CD4-positive, alpha-beta memory T cell (primary cell): Measurements from ENCODE around the gene LRRC8E. TPM values are rescaled to one million over a fixed set of nuclear protein-coding genes. Genes with fewer than 3 reads are reported as not detected.

Experiments
- CTCF ChIA-PET: fragments of 350-600 bp; sonication (Branson Sonifier 250); formaldehyde crosslinking; loops from one replicate; lab custom pipeline; 2021; ENCODE audit warnings: inconsistent platforms; ENCODE audit not compliant: partially characterized antibody; lab: Charles Lee
- POLR2A ChIA-PET: fragments of 350-600 bp; sonication (Branson Sonifier 250); formaldehyde crosslinking; loops from one replicate; lab custom pipeline; 2021; ENCODE audit not compliant: partially characterized antibody; lab: Charles Lee
- DNase-seq, 5 donors: peaks; one replicate each; pipeline versions ENCODE4 v3.0.0 to v3.0.0-alpha.2; 2020 to 2022; ENCODE audit warnings: mixed read lengths in 1 of 5
- H3K27ac ChIP-seq: one replicate; pipeline ENCODE4 v1.7.0; 2013; ENCODE audit warnings: low read depth, low read length
- H3K27me3 ChIP-seq: 2 replicates; pipeline ENCODE4 v1.7.0; 2013; ENCODE audit warnings: mild to moderate bottlenecking, low read length, moderate library complexity; ENCODE audit not compliant: insufficient read depth
- H3K36me3 ChIP-seq: 2 replicates; pipeline ENCODE4 v1.7.0; 2013; ENCODE audit warnings: mild to moderate bottlenecking, low read length, moderate library complexity; ENCODE audit not compliant: insufficient read depth
- H3K4me1 ChIP-seq: 2 replicates; pipeline ENCODE4 v1.7.0; 2013; ENCODE audit warnings: mild to moderate bottlenecking, low read length, moderate library complexity; ENCODE audit not compliant: insufficient read depth
- H3K4me3 ChIP-seq, 2 donors: one replicate each; pipeline ENCODE4 v1.7.0; 2013; ENCODE audit warnings: low read length in 2 of 2, mild to moderate bottlenecking in 1 of 2
- H3K9me3 ChIP-seq, 2 donors: one replicate each; pipeline ENCODE4 v1.7.0; 2013; ENCODE audit warnings: low read length in 2 of 2, control low read depth in 1 of 2; ENCODE audit not compliant: control insufficient read depth in 1 of 2
- H3K27ac Mint-ChIP-seq, 7 donors: one replicate each; pipeline ENCODE4 v1.8.0; 2020 to 2021; ENCODE audit warnings: mixed read lengths in 7 of 7, mild to moderate bottlenecking in 6 of 7, inconsistent platforms in 3 of 7, moderate library complexity in 3 of 7
- H3K27me3 Mint-ChIP-seq, 2 donors: one replicate each; pipeline ENCODE4 v1.8.0; 2020 to 2021; ENCODE audit warnings: mixed read lengths in 2 of 2
- H3K36me3 Mint-ChIP-seq, 2 donors: one replicate each; pipeline ENCODE4 v1.8.0; 2020 to 2021; ENCODE audit warnings: mixed read lengths in 2 of 2, inconsistent platforms in 1 of 2, mild to moderate bottlenecking in 1 of 2
- H3K4me1 Mint-ChIP-seq, 4 donors: one replicate each; pipeline ENCODE4 v1.8.0; 2020 to 2021; ENCODE audit warnings: mixed read lengths in 4 of 4, mild to moderate bottlenecking in 1 of 4
- H3K4me3 Mint-ChIP-seq, 8 donors: one replicate each; pipeline ENCODE4 v1.8.0; 2020 to 2021; ENCODE audit warnings: mixed read lengths in 8 of 8, mild to moderate bottlenecking in 7 of 8, moderate library complexity in 6 of 8, inconsistent platforms in 3 of 8
- H3K9me3 Mint-ChIP-seq, 8 donors: one replicate each; pipeline ENCODE4 v1.8.0; 2020 to 2021; ENCODE audit warnings: mixed read lengths in 8 of 8, mild to moderate bottlenecking in 5 of 8, inconsistent platforms in 3 of 8, moderate library complexity in 1 of 8
- intact Hi-C: fragments of 100-400 bp; cut with micrococcal nuclease; formaldehyde crosslinking; loops from one replicate; pipeline ENCODE4 v1.15.1; 2023
- polyA plus RNA-seq, 2 donors: library from polyadenylated mRNA; unstranded; fragments of 300-500 nt; fragmentation: Illumina TruSeq; gene quantifications; one replicate each; pipeline ENCODE4 v1.2.3, GENCODE V29; 2021
- total RNA-seq, 2 experiments: library from RNA; stranded (reverse); gene quantifications; one replicate each; pipeline ENCODE4 v1.2.3, GENCODE V29; 2021

LRRC8E gene
- total and polyA plus RNA-seq, 4 experiments from 2014 or later = not detected

- CTCF ChIA-PET = no interaction called here
- Histone ChIP-seq H3K27me3 (no peaks in the 10 kb centered on the region), H3K27ac (no peak overlapping the region), H3K9me3 (no peaks in the 10 kb centered on the region), H3K36me3 (no peaks in the 10 kb centered on the region), H3K4me1 (no peaks in the 10 kb centered on the region), H3K4me3 (no peak overlapping the region)
- POLR2A ChIA-PET = interaction anchor here (1.3 kb wide), 1 partner anchor 14 kb away, joined by 4 read pairs; no protein-coding TSS in a partner anchor
- H3K36me3 Mint-ChIP-seq = no peaks in the 10 kb centered on the region
- H3K27ac Mint-ChIP-seq = peak overlapping the region in 1 of 7 donors; percentile 48
- intact Hi-C loops = no loop called here
- no peaks in the 10 kb centered on the region for H3K4me1 Mint-ChIP-seq
- H3K27me3 Mint-ChIP-seq = no peaks in the 10 kb centered on the region
- no peaks in the 10 kb centered on the region for H3K9me3 Mint-ChIP-seq
- H3K4me3 Mint-ChIP-seq = no peak overlapping the region
- DNase-seq = no peak
Measured at GRCh38 chr19:7844951-7845350, 43.4 kb upstream of the LRRC8E start.

GRCh38 chr19:7845390-7846154 lies 42.7 kb upstream of the LRRC8E start:
- Histone ChIP-seq H3K27me3 (no peaks in the 10 kb centered on the region), H3K9me3 (no peaks in the 10 kb centered on the region), H3K4me1 (no peaks in the 10 kb centered on the region), H3K4me3 (no peak overlapping the region), H3K27ac (no peak overlapping the region), H3K36me3 (no peaks in the 10 kb centered on the region)
- Mint-ChIP-seq H3K36me3 (no peaks in the 10 kb centered on the region), H3K4me3 (no peak overlapping the region), H3K27me3 (no peaks in the 10 kb centered on the region), H3K27ac (no peak overlapping the region), H3K9me3 (no peaks in the 10 kb centered on the region), H3K4me1 (no peaks in the 10 kb centered on the region)
- no peak for DNase-seq
- ChIA-PET CTCF (no interaction called here), POLR2A (no interaction called here)
- intact Hi-C loops = no loop called here

GRCh38 chr19:7846155-7846646 lies 42.1 kb upstream of the LRRC8E start:
- Mint-ChIP-seq H3K27me3 (no peaks in the 10 kb centered on the region), H3K4me1 (no peaks in the 10 kb centered on the region)
- no peak for DNase-seq

GRCh38 chr19:7847664-7848063 lies 40.6 kb upstream of the LRRC8E start:
- no peak for DNase-seq
- H3K4me3 ChIP-seq = no peak overlapping the region
- no peaks in the 10 kb centered on the region for H3K36me3 Mint-ChIP-seq
- CTCF ChIA-PET = no interaction called here
- H3K4me1 ChIP-seq = no peaks in the 10 kb centered on the region
- H3K9me3 ChIP-seq = no peaks in the 10 kb centered on the region
- H3K4me1 Mint-ChIP-seq = peaks cover 0 to under 1% (median 0%) of the 10 kb centered on the region in 4 donors
- H3K27ac ChIP-seq = no peak overlapping the region
- no peak overlapping the region for H3K27ac Mint-ChIP-seq
- H3K36me3 ChIP-seq = no peaks in the 10 kb centered on the region
- intact Hi-C loops = no loop called here
- H3K9me3 Mint-ChIP-seq = no peaks in the 10 kb centered on the region
- no peak overlapping the region for H3K4me3 Mint-ChIP-seq
- H3K27me3 Mint-ChIP-seq = no peaks in the 10 kb centered on the region
- no peaks in the 10 kb centered on the region for H3K27me3 ChIP-seq
- POLR2A ChIA-PET = no interaction called here

More at GRCh38 chr19:7846155-7846646, 42.1 kb upstream of the LRRC8E start:
- Histone ChIP-seq H3K36me3 (no peaks in the 10 kb centered on the region), H3K9me3 (no peaks in the 10 kb centered on the region), H3K4me1 (no peaks in the 10 kb centered on the region), H3K27me3 (no peaks in the 10 kb centered on the region), H3K4me3 (no peak overlapping the region), H3K27ac (no peak overlapping the region)
- no peak overlapping the region for H3K27ac Mint-ChIP-seq
- no peaks in the 10 kb centered on the region for H3K36me3 Mint-ChIP-seq
- POLR2A ChIA-PET = no interaction called here
- H3K4me3 Mint-ChIP-seq = no peak overlapping the region
- intact Hi-C loops = no loop called here
- no peaks in the 10 kb centered on the region for H3K9me3 Mint-ChIP-seq
- CTCF ChIA-PET = no interaction called here

GRCh38 chr19:7848779-7849457 lies 39.4 kb upstream of the LRRC8E start:
- H3K36me3 Mint-ChIP-seq = no peaks in the 10 kb centered on the region
- no peaks in the 10 kb centered on the region for H3K27me3 Mint-ChIP-seq
- no peak overlapping the region for H3K4me3 Mint-ChIP-seq
- no peaks in the 10 kb centered on the region for H3K36me3 ChIP-seq
- ChIA-PET POLR2A (no interaction called here), CTCF (interaction anchor here (1.7 kb wide), 1 partner anchor 10 kb away, joined by 3 read pairs; no protein-coding TSS in a partner anchor)
- intact Hi-C loops = no loop called here
- no peak overlapping the region for H3K4me3 ChIP-seq
- H3K9me3 ChIP-seq = no peaks in the 10 kb centered on the region
- H3K4me1 Mint-ChIP-seq = peaks cover 3 to 10% (median 6%) of the 10 kb centered on the region in 4 donors
- no peak overlapping the region for H3K27ac Mint-ChIP-seq
- H3K27ac ChIP-seq = no peak overlapping the region
- peaks cover 8% of the 10 kb centered on the region for H3K4me1 ChIP-seq
- H3K27me3 ChIP-seq = no peaks in the 10 kb centered on the region
- no peaks in the 10 kb centered on the region for H3K9me3 Mint-ChIP-seq
- no peak for DNase-seq

- H3K27ac ChIP-seq = no peak overlapping the region
- intact Hi-C loops = no loop called here
- H3K4me1 Mint-ChIP-seq = peaks cover 3 to 10% (median 6%) of the 10 kb centered on the region in 4 donors
- H3K27me3 ChIP-seq = no peaks in the 10 kb centered on the region
- no peaks in the 10 kb centered on the region for H3K9me3 ChIP-seq
- H3K36me3 Mint-ChIP-seq = no peaks in the 10 kb centered on the region
- ChIA-PET CTCF (interaction anchor here (0.6 to 1.7 kb wide), 2 partner anchors 9 to 669 kb away, joined by 3 to 4 read pairs; no protein-coding TSS in a partner anchor), POLR2A (no interaction called here)
- no peak overlapping the region for H3K4me3 Mint-ChIP-seq
- no peaks in the 10 kb centered on the region for H3K9me3 Mint-ChIP-seq
- H3K36me3 ChIP-seq = no peaks in the 10 kb centered on the region
- no peak overlapping the region for H3K4me3 ChIP-seq
- peaks cover 8% of the 10 kb centered on the region for H3K4me1 ChIP-seq
- H3K27me3 Mint-ChIP-seq = no peaks in the 10 kb centered on the region
- no peak overlapping the region for H3K27ac Mint-ChIP-seq
- DNase-seq = no peak
Measured at GRCh38 chr19:7849631-7849999, 38.7 kb upstream of the LRRC8E start.

- no peaks in the 10 kb centered on the region for H3K36me3 Mint-ChIP-seq
- H3K4me1 ChIP-seq = peaks cover 8% of the 10 kb centered on the region
- H3K9me3 ChIP-seq = no peaks in the 10 kb centered on the region
- no peak overlapping the region for H3K4me3 Mint-ChIP-seq
- no peak overlapping the region for H3K27ac ChIP-seq
- H3K27me3 Mint-ChIP-seq = no peaks in the 10 kb centered on the region
- H3K36me3 ChIP-seq = no peaks in the 10 kb centered on the region
- no peaks in the 10 kb centered on the region for H3K27me3 ChIP-seq
- no peak overlapping the region for H3K27ac Mint-ChIP-seq
- H3K4me3 ChIP-seq = no peak overlapping the region
- H3K4me1 Mint-ChIP-seq = peaks cover 3 to 10% (median 6%) of the 10 kb centered on the region in 4 donors
- intact Hi-C loops = no loop called here
- no peak for DNase-seq
- POLR2A ChIA-PET = no interaction called here
- CTCF ChIA-PET = interaction anchor here (0.6 to 1.0 kb wide), 2 partner anchors 153 to 669 kb away, joined by 3 to 4 read pairs; no protein-coding TSS in a partner anchor
- no peaks in the 10 kb centered on the region for H3K9me3 Mint-ChIP-seq
Measured at GRCh38 chr19:7850000-7850813, 38.1 kb upstream of the LRRC8E start.
